NT2/D1 (cell line): ENCODE results near the gene LRG1.

ENCODE experiments used
- SUZ12 ChIP-seq: IDR thresholded peaks from 2 replicates; pipeline ENCODE4 v1.6.1; 2011; ENCODE audit not compliant: insufficient read length, insufficient read depth; ENCODE audit errors: extremely low read depth
- YY1 ChIP-seq: IDR thresholded peaks from 2 replicates; pipeline ENCODE4 v1.6.1; 2011; ENCODE audit not compliant: insufficient read length, insufficient read depth
- ZNF274 ChIP-seq: IDR thresholded peaks from 2 replicates; pipeline ENCODE4 v1.6.1; 2011; ENCODE audit warnings: mild to moderate bottlenecking, low read depth, low read length

DNA sequence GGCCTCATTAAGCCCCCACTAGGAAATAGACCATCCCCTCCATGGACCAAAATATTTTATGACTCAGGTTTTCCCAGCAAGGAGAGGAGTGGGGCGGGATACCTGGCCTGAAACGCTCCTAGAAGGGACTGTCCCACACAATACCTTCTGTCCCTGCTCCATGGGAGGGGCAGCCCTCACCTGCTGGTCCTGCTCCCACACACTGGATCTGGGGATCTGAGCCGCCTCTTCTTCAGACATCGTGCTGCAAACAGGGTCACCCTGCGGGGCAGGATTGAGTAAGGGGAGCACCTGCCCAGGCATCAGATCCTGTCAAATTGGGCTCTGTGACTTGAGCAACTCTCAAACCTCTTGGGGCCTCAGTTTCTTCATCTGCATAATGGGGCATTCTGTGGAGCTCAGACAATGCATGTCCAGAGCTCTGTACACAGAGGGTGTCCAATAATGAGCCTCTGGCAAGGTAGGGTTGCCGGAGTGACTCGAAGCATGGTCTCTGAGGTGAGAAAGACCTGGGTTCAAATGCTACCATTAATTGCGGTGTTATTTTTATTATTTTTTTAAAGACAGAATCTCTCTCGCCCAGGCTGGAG is 5.9 kb downstream of the LRG1 start:
- no peak for TF ChIP-seq SUZ12
- TF ChIP-seq ZNF274 = no peak
- TF ChIP-seq YY1 = no peak
